Measurements from ENCODE around the gene SCFD2.
A peak's percentile ranks its signal among the peaks of the same experiment; 100 is the strongest.
"Not testable (repeated sequence)": the region's sequence is repeated elsewhere in the genome, so short reads cannot be mapped to it uniquely, and the experiment has no call there.

Gene SCFD2

DNA sequence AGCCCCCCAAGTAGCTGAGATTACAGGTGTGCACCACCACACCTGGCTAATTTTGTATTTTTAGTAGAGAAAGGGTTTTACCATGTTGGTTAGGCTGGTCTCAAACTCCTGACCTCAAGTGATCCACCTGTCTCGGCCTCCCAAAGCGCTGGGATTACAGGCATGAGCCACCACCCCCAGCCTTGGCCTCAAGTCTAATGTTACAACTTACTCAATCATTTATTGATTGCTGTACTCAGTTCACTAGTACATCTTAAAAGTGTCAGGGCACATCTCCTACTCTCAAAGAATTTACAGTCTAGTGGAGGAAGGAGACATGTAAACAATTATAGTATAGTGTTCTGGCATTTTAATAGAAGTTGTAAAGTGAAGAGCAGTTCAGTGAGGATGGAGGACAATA lies 19.5 kb downstream of the SCFD2 start:
- DNase-seq, result not testable (repeated sequence)

GRCh38 chr4:53340145-53340544 lies 25.7 kb downstream of the SCFD2 start:
- DNase-seq, result not testable (repeated sequence)

- not testable (repeated sequence) for DNase-seq
These were observed 30.9 kb downstream of the SCFD2 start for GRCh38 chr4:53334916-53335315.

DNA sequence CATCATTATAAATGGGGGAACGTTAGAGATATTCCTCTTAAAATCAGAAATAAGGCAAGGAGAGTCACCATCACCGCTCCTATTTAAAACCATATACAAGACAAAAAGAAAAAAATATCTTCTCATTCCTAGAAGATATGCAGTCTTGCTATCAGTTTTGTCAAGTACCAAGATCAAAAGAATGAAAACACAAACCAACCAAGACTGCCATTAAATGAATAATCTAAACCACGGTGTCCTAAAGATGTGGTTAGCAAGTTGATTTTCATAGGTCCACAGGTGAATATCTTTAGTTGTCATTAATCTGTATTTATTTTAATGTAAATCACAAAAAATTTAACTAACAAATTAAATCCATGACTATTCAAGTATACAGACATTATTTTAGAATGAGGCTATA lies 39.3 kb downstream of the SCFD2 start:
- DNase-seq, result no peak

GRCh38 chr4:53322696-53323095 lies 43.2 kb downstream of the SCFD2 start:
- DNase-seq, result no peak

- no peak for DNase-seq
These were observed 43.9 kb downstream of the SCFD2 start for GRCh38 chr4:53321984-53322289.

DNA sequence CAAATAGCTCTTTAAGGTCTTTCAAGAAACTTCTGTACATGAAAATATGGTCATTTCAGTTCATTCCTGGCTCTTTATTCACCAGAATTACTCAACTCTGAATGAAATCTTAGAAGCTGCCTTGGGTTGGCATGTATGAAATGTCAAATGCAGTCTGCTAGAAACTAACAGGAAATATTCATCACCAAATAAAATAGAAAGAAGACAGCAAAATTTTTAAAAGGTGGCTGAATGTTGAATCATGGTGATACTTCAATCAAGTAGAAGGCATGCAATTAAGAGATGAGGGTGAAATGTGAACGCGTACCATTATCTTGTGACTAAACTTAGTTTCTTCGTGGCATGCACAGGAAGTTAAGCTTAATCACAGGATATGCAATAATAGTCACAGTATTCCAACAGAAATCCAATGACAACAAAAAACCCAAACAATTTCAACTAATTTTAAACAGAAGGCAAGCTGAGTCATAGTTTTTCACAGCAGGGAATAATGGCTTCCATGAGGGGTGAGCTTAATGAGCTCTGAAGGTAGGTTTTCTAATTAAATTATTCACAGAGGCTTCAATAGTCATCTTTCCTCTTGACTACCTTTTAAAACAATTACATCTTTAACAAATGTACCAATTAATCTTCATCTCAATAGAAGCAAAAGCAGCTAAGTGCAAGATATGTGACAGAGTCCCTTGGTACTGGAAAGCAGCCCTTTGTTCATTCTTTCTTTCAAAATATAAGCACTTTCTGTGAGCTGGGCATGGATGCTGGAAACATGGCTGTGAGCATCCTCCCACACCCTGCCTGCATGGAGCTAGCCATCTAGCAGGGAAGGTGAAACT lies 44.5 kb downstream of the SCFD2 start:
- peak in 2 of 56 donors; percentile 1 for DNase-seq

DNA sequence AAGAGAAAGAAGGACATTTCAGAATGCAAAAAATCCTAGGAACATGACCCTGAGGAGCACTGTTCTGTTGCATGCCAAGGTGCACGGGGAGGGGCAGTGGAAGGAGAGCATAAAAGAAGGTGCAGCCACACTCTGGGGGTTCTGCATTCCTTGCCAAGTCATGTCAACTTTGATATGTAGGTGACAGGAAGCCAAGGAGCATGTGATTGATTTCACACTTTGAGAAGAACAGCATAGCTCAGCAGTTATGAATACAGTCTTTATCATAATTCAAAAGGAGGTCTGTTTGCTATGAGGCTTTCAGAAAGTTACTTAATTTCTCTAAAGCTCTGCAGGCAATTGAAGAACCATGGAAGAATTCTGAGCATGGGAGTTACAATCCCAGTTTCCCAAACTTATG lies 50.6 kb downstream of the SCFD2 start:
- DNase-seq, result no peak

- no peak for DNase-seq
These were observed 51.6 kb downstream of the SCFD2 start for GRCh38 chr4:53314252-53314651.

GRCh38 chr4:53313510-53313909 lies 52.4 kb downstream of the SCFD2 start:
- DNase-seq, result peak in 24 of 56 donors; percentile 0 to 32 (median 7)

DNA sequence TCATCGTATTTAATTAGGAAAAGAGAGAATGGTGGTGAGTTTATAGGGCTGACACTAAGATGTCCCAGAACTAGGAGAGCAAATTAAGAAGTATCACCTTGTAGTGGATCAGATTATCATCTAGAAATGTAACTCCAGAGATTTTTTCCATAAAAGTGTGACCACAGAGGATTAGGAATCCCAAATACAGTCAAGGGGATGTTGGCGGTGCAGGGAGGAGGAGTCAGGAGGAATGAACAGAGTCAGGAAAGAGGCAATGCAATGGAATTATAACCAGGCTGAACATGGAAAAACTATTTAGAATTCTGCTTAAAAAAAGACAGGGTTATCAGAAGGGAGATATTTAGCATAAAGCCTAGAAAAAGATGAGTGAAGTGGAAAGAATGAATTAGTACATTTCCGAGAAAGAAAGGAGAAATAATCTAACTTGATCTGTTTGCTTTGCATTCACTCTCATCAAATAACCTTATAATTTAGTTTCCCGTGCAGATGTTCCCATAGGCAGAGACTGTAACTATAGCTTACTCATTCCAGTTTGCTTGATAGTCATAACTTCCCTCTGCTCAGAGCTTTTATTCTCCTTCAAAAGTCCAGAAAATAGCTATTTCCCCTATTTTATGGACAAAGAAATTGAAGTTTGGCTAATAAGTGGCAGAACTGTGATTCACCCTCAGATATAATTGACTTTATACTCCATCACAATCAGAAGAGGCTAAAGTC lies 56.4 kb downstream of the SCFD2 start:
- DNase-seq, result no peak

- no peak for DNase-seq
These were observed 57.8 kb downstream of the SCFD2 start for GRCh38 chr4:53307819-53308780.

- DNase-seq, result no peak
These were observed 58.7 kb downstream of the SCFD2 start for GRCh38 chr4:53307210-53307609.

- no peak for DNase-seq
These were observed 59.1 kb downstream of the SCFD2 start for GRCh38 chr4:53306729-53307128.

GRCh38 chr4:53292209-53292608 lies 73.7 kb downstream of the SCFD2 start:
- not testable (repeated sequence) for DNase-seq

DNA sequence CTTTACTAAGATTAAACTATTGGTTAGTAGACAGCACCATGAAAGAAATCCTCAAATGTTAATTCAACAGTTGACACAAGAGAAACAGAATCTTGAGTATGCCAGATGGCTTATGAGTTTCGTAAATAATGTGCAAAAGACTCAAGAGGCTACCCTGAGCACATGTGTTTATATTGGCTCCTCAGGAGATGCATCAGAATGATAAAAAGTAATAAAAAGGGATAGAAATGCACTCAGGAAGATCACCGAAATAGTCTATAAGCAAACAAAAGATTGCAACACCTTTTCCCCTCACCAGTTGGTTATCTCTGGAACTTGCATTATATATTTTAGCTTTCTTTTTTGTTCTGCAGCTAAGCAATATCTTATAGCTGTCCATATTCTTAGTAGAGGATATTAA lies 84.4 kb downstream of the SCFD2 start:
- DNase-seq, result no peak

DNA sequence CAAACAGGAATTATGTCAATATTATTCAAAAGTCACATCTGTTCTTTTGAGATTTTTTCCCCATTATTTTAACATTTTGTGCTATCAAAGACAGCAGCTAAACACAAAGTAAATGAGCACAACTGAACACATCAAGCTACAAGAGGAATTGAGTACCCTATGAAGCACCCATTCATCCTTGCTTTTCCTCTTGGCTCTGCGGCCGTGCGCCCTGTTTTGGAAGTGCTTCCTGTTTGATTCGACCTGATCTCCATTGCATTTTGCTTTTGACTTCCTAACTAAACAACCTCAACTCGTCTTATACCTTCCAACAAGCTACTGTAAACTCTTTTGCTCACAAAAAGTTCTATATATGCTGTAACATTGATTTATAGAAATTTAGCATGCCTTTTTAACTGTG lies 85.0 kb downstream of the SCFD2 start:
- no peak for DNase-seq

- DNase-seq, result no peak
These were observed 91.1 kb downstream of the SCFD2 start for GRCh38 chr4:53274609-53275268.

DNA sequence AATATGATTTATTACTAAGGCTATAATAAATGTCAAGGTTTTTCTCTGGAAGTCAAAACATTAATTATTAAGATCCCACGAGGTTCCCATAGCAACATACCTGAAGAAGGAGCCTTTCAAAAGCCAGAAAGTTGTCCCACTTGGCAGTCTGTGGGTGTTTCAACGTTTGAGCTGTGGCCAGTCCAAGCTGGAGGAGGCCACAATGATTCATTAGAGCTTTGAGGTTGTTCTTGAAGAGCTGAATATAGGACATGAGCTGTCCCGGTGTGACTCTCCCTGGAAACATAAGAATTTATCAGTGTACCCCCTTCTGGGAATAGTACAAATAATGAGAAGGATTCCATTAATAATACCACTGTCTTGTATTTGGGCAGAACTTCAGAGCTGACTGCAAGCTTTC lies 92.1 kb downstream of the SCFD2 start:
- no peak for DNase-seq

- DNase-seq, result no peak
These were observed 98.8 kb downstream of the SCFD2 start for GRCh38 chr4:53267026-53267425.

- DNase-seq, result not testable (repeated sequence)
These were observed 109.9 kb downstream of the SCFD2 start for GRCh38 chr4:53255986-53256385.

All from nucleus accumbens (tissue), 56 donors.